ENCODE results near the gene NXPH4. TPM values are rescaled to one million over a fixed set of nuclear protein-coding genes. Genes with fewer than 3 reads are reported as not detected.

Gene NXPH4
- total and polyA plus RNA-seq, 9 donors, result 0.13 to 0.20 TPM; not detected in 7

GRCh38 chr12:57194253-57194652 is 22.3 kb upstream of the NXPH4 start:
- intact Hi-C loops (cut with DNase I), result no loop called here

GRCh38 chr12:57195186-57195585 is 21.4 kb upstream of the NXPH4 start:
- intact Hi-C loops (cut with DNase I), result no loop called here
- H3K27ac ChIP-seq, result no peak overlapping the region
- 85 to 90% (median 86%) methylated on average over 19 of the region's 19 CpGs for WGBS, 3 donors
- no peaks in the 10 kb centered on the region for H3K4me1 ChIP-seq (ENCODE audit: insufficient read depth)
- H3K4me3 ChIP-seq, result no peak overlapping the region
- TF ChIP-seq EP300 (IDR thresholded peaks at IDR 0.05), result no peak
- no peak for TF ChIP-seq POLR2A (IDR thresholded peaks at IDR 0.05)
- TF ChIP-seq CTCF (IDR thresholded peaks at IDR 0.05), result no peak
- H3K9me3 ChIP-seq, result no peaks in the 10 kb centered on the region
- H3K36me3 ChIP-seq, result peaks cover 4% of the 10 kb centered on the region
- H3K27me3 ChIP-seq, result no peaks in the 10 kb centered on the region
- no peak for DNase-seq

More at GRCh38 chr12:57194253-57194652, 22.3 kb upstream of the NXPH4 start:
- Histone ChIP-seq H3K27ac (no peak overlapping the region), H3K9me3 (no peaks in the 10 kb centered on the region), H3K4me1 (ENCODE audit: insufficient read depth) (no peaks in the 10 kb centered on the region), H3K36me3 (peaks cover 4% of the 10 kb centered on the region), H3K27me3 (no peaks in the 10 kb centered on the region), H3K4me3 (no peak overlapping the region)
- TF ChIP-seq POLR2A (IDR thresholded peaks at IDR 0.05), result no peak
- no peak for DNase-seq
- WGBS, 3 donors, result 88 to 92% (median 90%) methylated on average over 18 of the region's 18 CpGs

GRCh38 chr12:57195611-57196371 is 20.8 kb upstream of the NXPH4 start:
- intact Hi-C loops (cut with DNase I), result no loop called here
- DNase-seq, result no peak
- 79 to 80% (median 80%) methylated on average over 28 to 34 of the region's 34 CpGs for WGBS, 3 donors
- Histone ChIP-seq H3K36me3 (peaks cover 4% of the 10 kb centered on the region), H3K27ac (no peak overlapping the region), H3K27me3 (no peaks in the 10 kb centered on the region), H3K9me3 (no peaks in the 10 kb centered on the region), H3K4me3 (no peak overlapping the region), H3K4me1 (ENCODE audit: insufficient read depth) (no peaks in the 10 kb centered on the region)
- no peak for TF ChIP-seq EP300 (IDR thresholded peaks at IDR 0.05)
- TF ChIP-seq POLR2A (IDR thresholded peaks at IDR 0.05), result no peak
- TF ChIP-seq CTCF (IDR thresholded peaks at IDR 0.05), result no peak

GRCh38 chr12:57196439-57196838 is 20.2 kb upstream of the NXPH4 start:
- intact Hi-C loops (cut with DNase I), result no loop called here
- no peak overlapping the region for H3K4me3 ChIP-seq
- H3K27me3 ChIP-seq, result no peaks in the 10 kb centered on the region
- no peaks in the 10 kb centered on the region for H3K4me1 ChIP-seq (ENCODE audit: insufficient read depth)
- H3K36me3 ChIP-seq, result peaks cover 4% of the 10 kb centered on the region
- 29 to 52% (median 43%) methylated on average over 4 of the region's 4 CpGs for WGBS, 3 donors
- no peak overlapping the region for H3K27ac ChIP-seq
- no peak for DNase-seq
- TF ChIP-seq CTCF (IDR thresholded peaks at IDR 0.05), result no peak
- TF ChIP-seq EP300 (IDR thresholded peaks at IDR 0.05), result no peak
- TF ChIP-seq POLR2A (IDR thresholded peaks at IDR 0.05), result no peak
- no peaks in the 10 kb centered on the region for H3K9me3 ChIP-seq

- 83 to 85% (median 83%) methylated on average over 17 to 22 of the region's 22 CpGs for WGBS, 3 donors
- Histone ChIP-seq H3K27ac (no peak overlapping the region), H3K27me3 (no peaks in the 10 kb centered on the region), H3K4me3 (no peak overlapping the region), H3K36me3 (peaks cover 4% of the 10 kb centered on the region), H3K4me1 (ENCODE audit: insufficient read depth) (no peaks in the 10 kb centered on the region), H3K9me3 (no peaks in the 10 kb centered on the region)
- intact Hi-C loops (cut with DNase I), result no loop called here
- DNase-seq, result no peak
- TF ChIP-seq POLR2A (IDR thresholded peaks at IDR 0.05) (no peak), CTCF (IDR thresholded peaks at IDR 0.05) (no peak), EP300 (IDR thresholded peaks at IDR 0.05) (no peak)
Observed at GRCh38 chr12:57196956-57197355, 19.6 kb upstream of the NXPH4 start.
